ENCODE data around the gene ACSS3.
A peak's percentile ranks its signal among the peaks of the same experiment; 100 is the strongest.
"Not testable (repeated sequence)": the region's sequence is repeated elsewhere in the genome, so short reads cannot be mapped to it uniquely, and the experiment has no call there.

The ACSS3 gene

GRCh38 chr12:81077686-81078441 is at the start of gene ACSS3:
Gene ACSS3, plus strand, starts transcription at chr12:81078079. Its CDS starts 42 bp downstream, at chr12:81078121.
- DNase-seq (ENCODE audit: low spot score) = peak; percentile 10
- in situ Hi-C loops (cut with MboI; ENCODE audit: low sequenced_read_pairs, unreplicated experiment) = no loop called here
- no peak for TF ChIP-seq CTCF (IDR thresholded peaks at IDR 0.05; ENCODE audit: borderline replicate concordance, control extremely low read depth, extremely low read depth, insufficient read depth, missing control alignments)

GRCh38 chr12:81034926-81035325 is 43.0 kb upstream of the ACSS3 start:
- DNase-seq (ENCODE audit: low spot score) = no peak
- in situ Hi-C loops (cut with MboI; ENCODE audit: low sequenced_read_pairs, unreplicated experiment) = no loop called here
- no peak for TF ChIP-seq CTCF (IDR thresholded peaks at IDR 0.05; ENCODE audit: borderline replicate concordance, control extremely low read depth, extremely low read depth, insufficient read depth, missing control alignments)

DNA sequence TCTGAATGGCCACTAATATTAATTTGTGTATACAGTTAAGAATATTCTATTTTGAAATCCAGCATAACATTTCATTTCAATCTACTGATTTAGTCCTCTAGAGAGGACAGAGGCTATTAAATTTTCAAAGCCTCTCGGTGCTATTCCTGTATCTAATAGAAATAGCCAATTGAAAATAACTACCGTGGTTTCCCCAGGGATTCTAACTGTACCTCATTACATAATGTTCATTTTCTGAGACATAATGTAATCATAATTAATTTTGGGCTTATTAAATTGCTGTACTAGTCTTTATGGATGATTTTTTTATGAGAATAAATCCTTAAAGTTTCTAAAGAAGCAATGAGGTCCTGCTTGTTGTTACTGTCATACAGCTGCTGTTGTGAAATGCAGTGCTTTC is 38.6 kb upstream of the ACSS3 start:
- no peak for TF ChIP-seq CTCF (IDR thresholded peaks at IDR 0.05; ENCODE audit: borderline replicate concordance, control extremely low read depth, extremely low read depth, insufficient read depth, missing control alignments)
- no peak for DNase-seq (ENCODE audit: low spot score)
- in situ Hi-C loops (cut with MboI; ENCODE audit: low sequenced_read_pairs, unreplicated experiment) = no loop called here

DNA sequence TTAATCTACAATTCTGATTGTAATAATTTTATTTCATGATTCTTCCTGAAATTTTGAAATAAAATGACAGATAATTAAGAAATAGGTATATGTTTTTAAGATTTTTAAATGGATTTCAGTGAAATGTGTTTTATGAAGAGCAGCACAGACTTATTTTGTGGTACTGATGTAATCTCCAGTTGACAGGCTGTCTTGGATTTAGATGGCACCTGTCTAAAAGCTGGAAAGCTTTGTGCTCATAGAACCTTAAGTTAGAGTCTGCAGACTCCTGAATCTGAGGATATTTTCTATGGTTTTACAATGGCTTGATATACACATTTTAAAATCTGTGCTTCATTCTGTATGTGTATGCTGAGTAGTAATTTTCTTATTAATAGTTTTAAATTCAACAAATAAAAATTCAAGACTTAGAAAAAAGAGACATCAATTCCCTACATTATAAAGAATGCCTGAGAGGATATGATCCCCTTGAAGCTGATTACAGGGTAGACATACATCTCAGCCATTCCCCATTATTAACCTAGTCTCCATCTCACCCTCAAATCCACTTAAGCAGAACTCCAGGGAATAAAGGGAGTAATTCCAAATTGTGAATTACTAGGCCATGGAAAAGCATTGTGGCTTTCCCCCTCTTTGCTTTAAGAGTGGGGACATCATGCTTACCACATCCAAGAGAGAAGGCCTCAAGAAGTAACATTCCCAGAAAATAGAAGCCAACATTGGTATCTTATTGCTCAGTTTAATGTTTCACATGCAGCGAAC is 33.7 kb upstream of the ACSS3 start:
- TF ChIP-seq CTCF (IDR thresholded peaks at IDR 0.05; ENCODE audit: borderline replicate concordance, control extremely low read depth, extremely low read depth, insufficient read depth, missing control alignments) = no peak
- DNase-seq (ENCODE audit: low spot score) = no peak
- in situ Hi-C loops (cut with MboI; ENCODE audit: low sequenced_read_pairs, unreplicated experiment) = no loop called here

GRCh38 chr12:81064971-81065370 is 12.9 kb upstream of the ACSS3 start:
- DNase-seq (ENCODE audit: low spot score); in situ Hi-C loops (cut with MboI; ENCODE audit: low sequenced_read_pairs, unreplicated experiment): not testable (repeated sequence)

- no peak for DNase-seq (ENCODE audit: low spot score)
- in situ Hi-C loops (cut with MboI; ENCODE audit: low sequenced_read_pairs, unreplicated experiment) = no loop called here
- TF ChIP-seq CTCF (IDR thresholded peaks at IDR 0.05; ENCODE audit: borderline replicate concordance, control extremely low read depth, extremely low read depth, insufficient read depth, missing control alignments) = no peak
These were observed 7.0 kb upstream of the ACSS3 start for GRCh38 chr12:81070846-81071245.

DNA sequence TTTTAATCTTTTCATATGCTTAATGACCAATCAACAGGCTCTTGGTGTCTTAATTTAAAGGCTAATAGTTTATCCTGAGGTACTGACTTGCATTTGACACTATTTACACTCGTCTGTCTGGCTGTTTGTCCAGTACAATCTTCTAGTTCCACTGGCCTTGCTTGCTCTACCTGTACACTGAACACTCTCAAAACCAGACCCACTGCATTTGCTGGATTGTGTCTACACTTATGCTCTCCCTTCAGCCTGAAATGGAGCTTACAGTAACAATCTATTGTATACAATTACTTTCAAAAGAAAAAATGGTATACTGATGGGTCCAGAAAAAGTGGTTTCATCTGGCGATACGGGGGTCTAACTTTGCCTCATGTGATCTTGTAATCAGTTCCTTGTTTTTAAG is 2.3 kb upstream of the ACSS3 start:
- TF ChIP-seq CTCF (IDR thresholded peaks at IDR 0.05; ENCODE audit: borderline replicate concordance, control extremely low read depth, extremely low read depth, insufficient read depth, missing control alignments) = no peak
- no peak for DNase-seq (ENCODE audit: low spot score)
- in situ Hi-C loops (cut with MboI; ENCODE audit: low sequenced_read_pairs, unreplicated experiment) = no loop called here
